ENCODE results near the gene HMX1. TPM values are rescaled to one million over a fixed set of nuclear protein-coding genes. Genes with fewer than 3 reads are reported as not detected.

Gene HMX1
- total RNA-seq, 1 experiment from 2014 or later, result not detected

DNA sequence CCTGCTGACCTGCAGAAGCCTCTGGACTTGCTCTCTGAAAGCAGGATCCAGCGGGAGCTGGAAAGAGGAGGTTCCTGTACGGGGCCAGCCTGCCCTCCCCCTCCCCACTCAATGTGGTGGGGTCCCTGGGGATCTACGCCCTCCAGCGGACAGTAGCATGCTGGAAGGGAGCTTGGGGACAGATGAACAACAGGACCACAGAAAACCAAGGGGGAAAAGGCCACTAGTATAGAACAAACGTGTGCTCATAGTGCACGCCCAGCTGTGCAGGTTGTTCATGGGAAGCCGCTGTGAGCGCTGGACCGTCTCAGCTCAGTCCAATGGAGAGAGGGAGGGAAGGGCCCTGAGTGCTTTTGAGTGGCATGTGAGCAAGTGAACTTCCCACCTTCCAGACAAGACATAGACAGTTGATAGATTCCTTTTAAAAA, 15.8 kb downstream of the HMX1 start:
- H3K27me3 Mint-ChIP-seq (ENCODE audit: insufficient read depth, unreplicated experiment), result peaks cover 13% of the 10 kb centered on the region
- POLR2A ChIA-PET, result no interaction called here
- no peak overlapping the region for H3K4me3 Mint-ChIP-seq (ENCODE audit: unreplicated experiment)

GRCh38 chr4:8854931-8855330, 16.7 kb downstream of the HMX1 start:
- POLR2A ChIA-PET, result no interaction called here
- CTCF ChIA-PET, result interaction anchor here (0.6 to 2.7 kb wide), 4 partner anchors 16 to 247 kb away, joined by 3 to 13 read pairs (median 4); no protein-coding TSS in a partner anchor
- Mint-ChIP-seq H3K36me3 (ENCODE audit: insufficient read depth, unreplicated experiment) (no peaks in the 10 kb centered on the region), H3K9me3 (ENCODE audit: unreplicated experiment) (no peaks in the 10 kb centered on the region), H3K27me3 (ENCODE audit: insufficient read depth, unreplicated experiment) (peaks cover 13% of the 10 kb centered on the region), H3K4me1 (ENCODE audit: insufficient read depth, unreplicated experiment) (no peaks in the 10 kb centered on the region), H3K27ac (ENCODE audit: low read depth, unreplicated experiment) (no peak overlapping the region), H3K4me3 (ENCODE audit: unreplicated experiment) (no peak overlapping the region)
- BruUV-seq (replicated peaks), result no TSS peak
- TF ChIP-seq CTCF (IDR thresholded peaks at IDR 0.05; ENCODE audit: unreplicated experiment), result no peak
- peak; percentile 26 for DNase-seq (ENCODE audit: unreplicated experiment)
- intact Hi-C loops (cut with micrococcal nuclease), result no loop called here

More for the DNA sequence above, 15.8 kb downstream of the HMX1 start:
- TF ChIP-seq CTCF (IDR thresholded peaks at IDR 0.05; ENCODE audit: unreplicated experiment), result no peak
- H3K4me1 Mint-ChIP-seq (ENCODE audit: insufficient read depth, unreplicated experiment), result no peaks in the 10 kb centered on the region
- BruUV-seq (replicated peaks), result no TSS peak
- H3K9me3 Mint-ChIP-seq (ENCODE audit: unreplicated experiment), result no peaks in the 10 kb centered on the region
- H3K36me3 Mint-ChIP-seq (ENCODE audit: insufficient read depth, unreplicated experiment), result no peaks in the 10 kb centered on the region
- intact Hi-C loops (cut with micrococcal nuclease), result no loop called here
- CTCF ChIA-PET, result interaction anchor here (0.6 to 2.7 kb wide), 5 partner anchors 25 to 248 kb away, joined by 3 to 13 read pairs (median 3); no protein-coding TSS in a partner anchor
- DNase-seq (ENCODE audit: unreplicated experiment), result no peak
- no peak overlapping the region for H3K27ac Mint-ChIP-seq (ENCODE audit: low read depth, unreplicated experiment)

DNA sequence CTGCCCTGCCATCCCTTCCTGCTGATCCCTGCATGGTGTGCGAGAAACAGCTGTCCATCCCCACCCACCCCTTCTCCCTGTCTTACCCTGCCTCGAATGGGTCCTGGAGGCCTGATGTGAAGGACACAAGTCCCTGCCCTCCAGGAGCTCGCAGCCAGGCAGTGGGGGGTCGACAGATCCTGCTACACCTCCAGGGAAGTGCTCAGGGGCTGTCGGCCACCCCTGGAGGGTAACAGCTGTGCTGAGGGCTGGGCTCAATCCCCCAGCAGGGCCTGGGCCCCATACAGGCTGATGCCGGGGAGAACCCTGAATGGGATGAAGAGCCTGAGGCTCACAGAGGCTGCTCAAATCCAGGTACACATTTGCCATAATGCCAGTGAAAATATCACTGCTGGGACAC, 17.6 kb downstream of the HMX1 start:
- no peak for TF ChIP-seq CTCF (IDR thresholded peaks at IDR 0.05; ENCODE audit: unreplicated experiment)
- Mint-ChIP-seq H3K36me3 (ENCODE audit: insufficient read depth, unreplicated experiment) (no peaks in the 10 kb centered on the region), H3K27ac (ENCODE audit: low read depth, unreplicated experiment) (no peak overlapping the region), H3K27me3 (ENCODE audit: insufficient read depth, unreplicated experiment) (peaks cover 13% of the 10 kb centered on the region), H3K4me1 (ENCODE audit: insufficient read depth, unreplicated experiment) (no peaks in the 10 kb centered on the region), H3K9me3 (ENCODE audit: unreplicated experiment) (no peaks in the 10 kb centered on the region), H3K4me3 (ENCODE audit: unreplicated experiment) (no peak overlapping the region)
- intact Hi-C loops (cut with micrococcal nuclease), result no loop called here
- ChIA-PET POLR2A (no interaction called here), CTCF (interaction anchor here (2.7 kb wide), 1 partner anchor 246 kb away, joined by 13 read pairs; no protein-coding TSS in a partner anchor)
- BruUV-seq (replicated peaks), result no TSS peak
- DNase-seq (ENCODE audit: unreplicated experiment), result no peak

- TF ChIP-seq CTCF (IDR thresholded peaks at IDR 0.05; ENCODE audit: unreplicated experiment), result no peak
- POLR2A ChIA-PET, result no interaction called here
- peaks cover 13% of the 10 kb centered on the region for H3K27me3 Mint-ChIP-seq (ENCODE audit: insufficient read depth, unreplicated experiment)
- no peak overlapping the region for H3K27ac Mint-ChIP-seq (ENCODE audit: low read depth, unreplicated experiment)
- H3K9me3 Mint-ChIP-seq (ENCODE audit: unreplicated experiment), result no peaks in the 10 kb centered on the region
- no peaks in the 10 kb centered on the region for H3K4me1 Mint-ChIP-seq (ENCODE audit: insufficient read depth, unreplicated experiment)
- no peaks in the 10 kb centered on the region for H3K36me3 Mint-ChIP-seq (ENCODE audit: insufficient read depth, unreplicated experiment)
- H3K4me3 Mint-ChIP-seq (ENCODE audit: unreplicated experiment), result no peak overlapping the region
- CTCF ChIA-PET, result interaction anchor here (0.7 kb wide), 1 partner anchor 15 kb away, joined by 3 read pairs; no protein-coding TSS in a partner anchor
- BruUV-seq (replicated peaks), result no TSS peak
- no peak for DNase-seq (ENCODE audit: unreplicated experiment)
- intact Hi-C loops (cut with micrococcal nuclease), result no loop called here
Measured at GRCh38 chr4:8853249-8853648, 18.4 kb downstream of the HMX1 start.
